Neuronal stem cell (in vitro differentiated cells): ENCODE results near the gene IL1RL2.

Source experiments
- DNase-seq: peaks from one replicate; pipeline ENCODE4 v3.0.0-alpha.2; 2013; ENCODE audit warnings: low spot score
- H2AFZ ChIP-seq: one replicate; pipeline ENCODE4 v1.6.1; 2013; ENCODE audit warnings: mild to moderate bottlenecking, low read length, inconsistent platforms
- H2AK5ac ChIP-seq: 2 replicates; pipeline ENCODE4 v1.6.1; 2013; ENCODE audit warnings: low read depth, mild to moderate bottlenecking, inconsistent platforms, low read length, moderate library complexity, mixed read lengths
- H2BK120ac ChIP-seq: 2 replicates; pipeline ENCODE4 v1.6.1; 2013; ENCODE audit warnings: low read depth, mild to moderate bottlenecking, inconsistent platforms, low read length, moderate library complexity, mixed read lengths
- H2BK12ac ChIP-seq: one replicate; pipeline ENCODE4 v1.6.1; 2013; ENCODE audit warnings: low read length, inconsistent platforms
- H2BK15ac ChIP-seq: 2 replicates; pipeline ENCODE4 v1.6.1; 2013; ENCODE audit warnings: mild to moderate bottlenecking, low read length, inconsistent platforms, mixed read lengths
- H2BK5ac ChIP-seq: one replicate; pipeline ENCODE4 v1.6.1; 2013; ENCODE audit warnings: inconsistent platforms, mild to moderate bottlenecking, low read length, moderate library complexity
- H3K14ac ChIP-seq: one replicate; pipeline ENCODE4 v1.6.1; 2013; ENCODE audit warnings: low read length, inconsistent platforms
- H3K18ac ChIP-seq: 2 replicates; pipeline ENCODE4 v1.6.1; 2013; ENCODE audit warnings: low read length, inconsistent platforms
- H3K23ac ChIP-seq: 2 replicates; pipeline ENCODE4 v1.6.1; 2013; ENCODE audit warnings: low read depth, mild to moderate bottlenecking, mixed read lengths, low read length, inconsistent platforms; ENCODE audit not compliant: poor library complexity
- H3K27ac ChIP-seq: replicated peaks from 3 replicates; pipeline ENCODE4 v1.5.1; 2013; ENCODE audit warnings: low read length, inconsistent platforms
- H3K27me3 ChIP-seq, 3 experiments: 2 replicates each; pipeline ENCODE4 v1.6.1; 2013; ENCODE audit warnings: low read length in 3 of 3, mild to moderate bottlenecking in 2 of 3, inconsistent platforms in 1 of 3, low read depth in 1 of 3, mixed read lengths in 1 of 3, moderate library complexity in 1 of 3; ENCODE audit not compliant: control insufficient read depth in 3 of 3, insufficient read depth in 3 of 3
- H3K36me3 ChIP-seq, 2 donors: replicated peaks in 1 of 2; 2 replicates each; pipeline ENCODE4 v1.6.1; 2013; ENCODE audit warnings: low read length in 2 of 2; ENCODE audit not compliant: control insufficient read depth in 2 of 2, insufficient read depth in 2 of 2
- H3K4ac ChIP-seq: 2 replicates; pipeline ENCODE4 v1.6.1; 2013; ENCODE audit warnings: inconsistent platforms, mild to moderate bottlenecking, low read length, moderate library complexity
- H3K4me1 ChIP-seq, 2 donors: 1 replicate in 1 of 2; 2 replicates in 1 of 2; pipeline ENCODE4 v1.6.1; 2013; ENCODE audit warnings: low read length in 2 of 2, low read depth in 1 of 2; ENCODE audit not compliant: control insufficient read depth in 2 of 2, insufficient read depth in 1 of 2
- H3K4me2 ChIP-seq: one replicate; pipeline ENCODE4 v1.6.1; 2013; ENCODE audit warnings: mild to moderate bottlenecking, low read length, inconsistent platforms; ENCODE audit not compliant: insufficient read depth, poor library complexity, severe bottlenecking
- H3K4me3 ChIP-seq, 2 donors: 2 replicates each; pipeline ENCODE4 v1.5.1; 2013; ENCODE audit warnings: low read length in 2 of 2, mild to moderate bottlenecking in 2 of 2, inconsistent platforms in 1 of 2, moderate library complexity in 1 of 2
- H3K79me1 ChIP-seq: one replicate; pipeline ENCODE4 v1.6.1; 2013; ENCODE audit warnings: low read depth, mild to moderate bottlenecking, inconsistent platforms, low read length, moderate library complexity
- H3K9ac ChIP-seq: one replicate; pipeline ENCODE4 v1.6.1; 2013; ENCODE audit warnings: mild to moderate bottlenecking, low read depth, low read length, inconsistent platforms; ENCODE audit not compliant: poor library complexity
- H3K9me3 ChIP-seq, 2 donors: replicated peaks in 1 of 2; 2 replicates each; pipeline versions ENCODE3 to v1.6.1; 2013; ENCODE audit warnings: low read length in 2 of 2, mild to moderate bottlenecking in 2 of 2, inconsistent platforms in 1 of 2, low read depth in 1 of 2, mixed read lengths in 1 of 2, moderate library complexity in 1 of 2; ENCODE audit not compliant: control insufficient read depth in 2 of 2, insufficient read depth in 1 of 2
- H4K8ac ChIP-seq: one replicate; pipeline ENCODE4 v1.6.1; 2013; ENCODE audit warnings: low read depth, mild to moderate bottlenecking, inconsistent platforms, low read length, moderate library complexity
- H4K91ac ChIP-seq: one replicate; pipeline ENCODE4 v1.6.1; 2013; ENCODE audit warnings: low read length, low read depth, mild to moderate bottlenecking, inconsistent platforms; ENCODE audit not compliant: poor library complexity
- WGBS, 2 donors: extraction: QIAGEN DNeasy Blood & Tissue Kit; methylation state at CpG; one replicate each; pipeline ENCODE4 v1.1.7; 2013; ENCODE audit warnings: missing lambda C conversion rate in 2 of 2, mixed read lengths in 1 of 2; ENCODE audit not compliant: insufficient read length in 2 of 2, insufficient replicate concordance in 1 of 2; ENCODE audit errors: extremely low coverage in 2 of 2; 5-methylcytosine and 5-hydroxymethylcytosine counted together

Gene IL1RL2

GRCh38 chr2:102289129-102289528, 102.3 kb downstream of the IL1RL2 start:
- no peaks in the 10 kb centered on the region for H3K27me3 ChIP-seq
- H2AFZ ChIP-seq, result no peak overlapping the region
- H2BK12ac ChIP-seq, result no peak overlapping the region
- no peak overlapping the region for H3K23ac ChIP-seq
- no peak overlapping the region for H3K9ac ChIP-seq
- DNase-seq, result no peak
- H3K36me3 ChIP-seq, result no peaks in the 10 kb centered on the region
- no peaks in the 10 kb centered on the region for H3K4me1 ChIP-seq
- H2BK15ac ChIP-seq, result no peak overlapping the region
- no peak overlapping the region for H3K4me3 ChIP-seq
- no peak overlapping the region for H3K4me2 ChIP-seq
- H3K79me1 ChIP-seq, result no peaks in the 10 kb centered on the region
- H3K4ac ChIP-seq, result no peak overlapping the region
- no peaks in the 10 kb centered on the region for H3K9me3 ChIP-seq
- H3K18ac ChIP-seq, result no peak overlapping the region
- H4K8ac ChIP-seq, result no peak overlapping the region
- no peak overlapping the region for H3K27ac ChIP-seq
- H2BK5ac ChIP-seq, result no peak overlapping the region
- no peak overlapping the region for H2AK5ac ChIP-seq
- no peak overlapping the region for H2BK120ac ChIP-seq
- no CpG with 5 or more reads among the region's 5 CpGs for WGBS, 2 donors
- H3K14ac ChIP-seq, result no peak overlapping the region
- no peak overlapping the region for H4K91ac ChIP-seq
